HL-60 (cell line): Measurements from ENCODE around the gene FTO.

ENCODE experiments used
- CTCF ChIP-seq: IDR thresholded peaks from one replicate; pipeline ENCODE4 v1.5.1; 2011; ENCODE audit warnings: low read length, control low read depth, inconsistent platforms; ENCODE audit not compliant: insufficient read depth
- GABPA ChIP-seq: IDR thresholded peaks from 2 replicates; pipeline ENCODE4 v1.6.1; 2012; ENCODE audit warnings: low read depth
- POLR2AphosphoS5 ChIP-seq: IDR thresholded peaks from 2 replicates; pipeline ENCODE4 v1.6.1; 2012; ENCODE audit warnings: low read depth
- REST ChIP-seq: IDR thresholded peaks from 2 replicates; pipeline ENCODE4 v1.6.1; 2012; ENCODE audit warnings: low read depth; ENCODE audit not compliant: insufficient replicate concordance

DNA sequence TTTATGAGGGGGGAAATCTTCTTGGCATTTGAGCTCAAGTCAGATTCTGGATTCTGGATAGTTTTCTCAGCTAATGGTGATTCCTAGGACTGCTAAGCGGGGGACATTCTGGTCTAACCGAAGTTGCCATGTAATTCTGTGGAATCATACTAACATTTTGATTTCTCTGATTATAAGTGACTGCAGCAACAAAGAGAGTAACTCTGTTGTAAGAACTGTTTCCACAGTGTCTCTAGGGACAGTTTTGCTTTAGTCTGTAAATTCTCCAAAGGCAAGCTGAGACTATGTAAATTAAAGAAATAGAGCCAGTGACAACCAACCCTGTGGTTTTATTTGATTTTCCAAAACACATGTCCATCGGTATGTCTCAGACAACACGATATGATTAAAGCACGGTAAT lies 296.4 kb downstream of the FTO start:
- TF ChIP-seq GABPA (no peak), CTCF (no peak), POLR2AphosphoS5 (no peak), REST (no peak)
